Activated naive CD8-positive, alpha-beta T cell treated with anti-CD3 and anti-CD28 coated beads for 36 hours (primary cell): Measurements from ENCODE around the gene MFAP2. TPM values are rescaled to one million over a fixed set of nuclear protein-coding genes. Genes with fewer than 3 reads are reported as not detected.
A peak's percentile ranks its signal among the peaks of the same experiment; 100 is the strongest.
"Not testable (repeated sequence)": the region's sequence is repeated elsewhere in the genome, so short reads cannot be mapped to it uniquely, and the experiment has no call there.

ENCODE experiments used
- DNase-seq: peaks from one replicate; pipeline ENCODE4 v3.0.0; 2021
- H3K27ac Mint-ChIP-seq: one replicate; pipeline ENCODE4 v1.8.0; 2022; ENCODE audit warnings: mild to moderate bottlenecking, moderate library complexity, mixed read lengths
- H3K27me3 Mint-ChIP-seq: one replicate; pipeline ENCODE4 v1.8.0; 2022; ENCODE audit warnings: mild to moderate bottlenecking, mixed read lengths
- H3K36me3 Mint-ChIP-seq: one replicate; pipeline ENCODE4 v1.8.0; 2021; ENCODE audit warnings: mild to moderate bottlenecking, mixed read lengths
- H3K4me1 Mint-ChIP-seq: one replicate; pipeline ENCODE4 v1.8.0; 2021; ENCODE audit warnings: mixed read lengths
- H3K4me3 Mint-ChIP-seq: one replicate; pipeline ENCODE4 v1.8.0; 2022; ENCODE audit warnings: mild to moderate bottlenecking, moderate library complexity, mixed read lengths
- H3K9me3 Mint-ChIP-seq: one replicate; pipeline ENCODE4 v1.8.0; 2022; ENCODE audit warnings: mixed read lengths
- total RNA-seq, 2 experiments: library from RNA; stranded (reverse); gene quantifications; one replicate each; pipeline ENCODE4 v1.2.3, GENCODE V29; 2021

MFAP2 gene
- total RNA-seq, 2 experiments from 2014 or later: not detected

- Mint-ChIP-seq H3K9me3 (no peaks in the 10 kb centered on the region), H3K36me3 (no peaks in the 10 kb centered on the region), H3K27me3 (no peaks in the 10 kb centered on the region), H3K4me3 (no peak overlapping the region), H3K4me1 (no peaks in the 10 kb centered on the region), H3K27ac (no peak overlapping the region)
- DNase-seq: no peak
Observed at GRCh38 chr1:16967095-16967575, 13.3 kb downstream of the MFAP2 start.

- Mint-ChIP-seq H3K27me3 (no peaks in the 10 kb centered on the region), H3K4me3 (no peak overlapping the region), H3K4me1 (peaks cover 5% of the 10 kb centered on the region), H3K27ac (no peak overlapping the region), H3K36me3 (no peaks in the 10 kb centered on the region), H3K9me3 (no peaks in the 10 kb centered on the region)
- DNase-seq: no peak
Observed at GRCh38 chr1:16966282-16966681, 14.1 kb downstream of the MFAP2 start.

GRCh38 chr1:16965486-16966067, 14.8 kb downstream of the MFAP2 start:
- no peaks in the 10 kb centered on the region for H3K36me3 Mint-ChIP-seq
- H3K4me3 Mint-ChIP-seq: no peak overlapping the region

GRCh38 chr1:16964169-16964568, 16.3 kb downstream of the MFAP2 start:
- H3K4me3 Mint-ChIP-seq, H3K27ac Mint-ChIP-seq, H3K36me3 Mint-ChIP-seq, DNase-seq, H3K27me3 Mint-ChIP-seq, H3K9me3 Mint-ChIP-seq: not testable (repeated sequence)
- peaks cover 12% of the 10 kb centered on the region for H3K4me1 Mint-ChIP-seq

More at GRCh38 chr1:16965486-16966067, 14.8 kb downstream of the MFAP2 start:
- H3K4me1 Mint-ChIP-seq: peaks cover 7% of the 10 kb centered on the region
- no peaks in the 10 kb centered on the region for H3K27me3 Mint-ChIP-seq
- no peak overlapping the region for H3K27ac Mint-ChIP-seq
- DNase-seq: no peak
- no peaks in the 10 kb centered on the region for H3K9me3 Mint-ChIP-seq

- Mint-ChIP-seq H3K4me1 (peaks cover 12% of the 10 kb centered on the region), H3K9me3 (no peaks in the 10 kb centered on the region), H3K27ac (no peak overlapping the region), H3K4me3 (peak overlapping the region; percentile 52), H3K27me3 (no peaks in the 10 kb centered on the region), H3K36me3 (no peaks in the 10 kb centered on the region)
- no peak for DNase-seq
Observed at GRCh38 chr1:16961297-16962133, 18.9 kb downstream of the MFAP2 start.

- DNase-seq: peak; percentile 82
- Mint-ChIP-seq H3K9me3 (no peaks in the 10 kb centered on the region), H3K4me3 (peak overlapping the region; percentile 65), H3K4me1 (peaks cover 12% of the 10 kb centered on the region), H3K27ac (no peak overlapping the region), H3K36me3 (no peaks in the 10 kb centered on the region), H3K27me3 (no peaks in the 10 kb centered on the region)
Observed at GRCh38 chr1:16960560-16961296, 19.7 kb downstream of the MFAP2 start.

GRCh38 chr1:16958475-16958874, 21.9 kb downstream of the MFAP2 start:
- Mint-ChIP-seq H3K9me3 (no peaks in the 10 kb centered on the region), H3K27me3 (no peaks in the 10 kb centered on the region), H3K36me3 (no peaks in the 10 kb centered on the region), H3K4me3 (no peak overlapping the region), H3K27ac (no peak overlapping the region), H3K4me1 (peaks cover 12% of the 10 kb centered on the region)
- DNase-seq: no peak

GRCh38 chr1:16957731-16958130, 22.7 kb downstream of the MFAP2 start:
- DNase-seq: no peak
- Mint-ChIP-seq H3K9me3 (no peaks in the 10 kb centered on the region), H3K4me1 (peaks cover 12% of the 10 kb centered on the region), H3K36me3 (no peaks in the 10 kb centered on the region), H3K27ac (no peak overlapping the region), H3K27me3 (no peaks in the 10 kb centered on the region), H3K4me3 (no peak overlapping the region)

GRCh38 chr1:16956775-16957174, 23.6 kb downstream of the MFAP2 start:
- no peak for DNase-seq
- no peak overlapping the region for H3K27ac Mint-ChIP-seq
- H3K36me3 Mint-ChIP-seq: no peaks in the 10 kb centered on the region
- H3K27me3 Mint-ChIP-seq: no peaks in the 10 kb centered on the region
- peaks cover 12% of the 10 kb centered on the region for H3K4me1 Mint-ChIP-seq
- no peak overlapping the region for H3K4me3 Mint-ChIP-seq
- no peaks in the 10 kb centered on the region for H3K9me3 Mint-ChIP-seq

- Mint-ChIP-seq H3K9me3 (no peaks in the 10 kb centered on the region), H3K36me3 (no peaks in the 10 kb centered on the region), H3K4me3 (no peak overlapping the region), H3K27me3 (no peaks in the 10 kb centered on the region), H3K27ac (no peak overlapping the region), H3K4me1 (peaks cover 1% of the 10 kb centered on the region)
- DNase-seq: no peak
Observed at GRCh38 chr1:16955186-16955585, 25.2 kb downstream of the MFAP2 start.

GRCh38 chr1:16954579-16954978, 25.8 kb downstream of the MFAP2 start:
- no peaks in the 10 kb centered on the region for H3K36me3 Mint-ChIP-seq
- H3K4me1 Mint-ChIP-seq: no peaks in the 10 kb centered on the region
- no peak for DNase-seq
- H3K27me3 Mint-ChIP-seq: no peaks in the 10 kb centered on the region
- no peak overlapping the region for H3K4me3 Mint-ChIP-seq
- H3K9me3 Mint-ChIP-seq: no peaks in the 10 kb centered on the region
- no peak overlapping the region for H3K27ac Mint-ChIP-seq

GRCh38 chr1:16952376-16952775, 28.0 kb downstream of the MFAP2 start:
- H3K27me3 Mint-ChIP-seq, H3K4me1 Mint-ChIP-seq, H3K27ac Mint-ChIP-seq, DNase-seq, H3K36me3 Mint-ChIP-seq, H3K4me3 Mint-ChIP-seq, H3K9me3 Mint-ChIP-seq: not testable (repeated sequence)

GRCh38 chr1:16949026-16949425, 31.4 kb downstream of the MFAP2 start:
- not testable (repeated sequence) for H3K36me3 Mint-ChIP-seq, H3K27me3 Mint-ChIP-seq, H3K4me3 Mint-ChIP-seq, H3K27ac Mint-ChIP-seq, DNase-seq, H3K9me3 Mint-ChIP-seq, H3K4me1 Mint-ChIP-seq

GRCh38 chr1:16948282-16948891, 32.0 kb downstream of the MFAP2 start:
- H3K9me3 Mint-ChIP-seq, H3K4me3 Mint-ChIP-seq, H3K27ac Mint-ChIP-seq, H3K27me3 Mint-ChIP-seq, H3K36me3 Mint-ChIP-seq, DNase-seq, H3K4me1 Mint-ChIP-seq: not testable (repeated sequence)

GRCh38 chr1:16946646-16947045, 33.8 kb downstream of the MFAP2 start:
- no peak for DNase-seq
- H3K36me3 Mint-ChIP-seq: peaks cover 3% of the 10 kb centered on the region

More at GRCh38 chr1:16946646-16947045, 33.8 kb downstream of the MFAP2 start:
- Mint-ChIP-seq H3K27me3 (no peaks in the 10 kb centered on the region), H3K27ac (no peak overlapping the region), H3K9me3 (no peaks in the 10 kb centered on the region), H3K4me1 (no peaks in the 10 kb centered on the region), H3K4me3 (no peak overlapping the region)
